Stimulated activated CD8-positive, alpha-beta memory T cell treated with anti-CD3 and anti-CD28 coated beads, Interleukin-7, amount 100 ng/mL, for 24 hours (primary cell): ENCODE data around the gene EIF2AK3.
"Not testable (repeated sequence)": the region's sequence is repeated elsewhere in the genome, so short reads cannot be mapped to it uniquely, and the experiment has no call there.

Experiments
- DNase-seq: peaks from one replicate; pipeline ENCODE4 v3.0.0-alpha.2; 2020; ENCODE audit warnings: low read depth

The EIF2AK3 gene

GRCh38 chr2:88636026-88636425 lies 8.8 kb upstream of the EIF2AK3 start:
- no peak for DNase-seq

- no peak for DNase-seq
Measured at GRCh38 chr2:88632569-88632968, 5.3 kb upstream of the EIF2AK3 start.

GRCh38 chr2:88628571-88628939 lies 1.3 kb upstream of the EIF2AK3 start:
- no peak for DNase-seq

GRCh38 chr2:88627856-88628570 lies 749 bp upstream of the EIF2AK3 start:
- DNase-seq, result peak; percentile 64

- DNase-seq, result peak; percentile 14
Measured at GRCh38 chr2:88626171-88627054, 851 bp downstream of the EIF2AK3 start.

- DNase-seq, result no peak
Measured at GRCh38 chr2:88624477-88624876, 2.8 kb downstream of the EIF2AK3 start.

GRCh38 chr2:88623831-88624465 lies 3.3 kb downstream of the EIF2AK3 start:
- DNase-seq, result not testable (repeated sequence)

- DNase-seq, result no peak
Measured at GRCh38 chr2:88622307-88622706, 5.0 kb downstream of the EIF2AK3 start.

GRCh38 chr2:88621432-88621831 lies 5.8 kb downstream of the EIF2AK3 start:
- DNase-seq, result no peak

GRCh38 chr2:88620015-88620414 lies 7.2 kb downstream of the EIF2AK3 start:
- DNase-seq, result no peak

GRCh38 chr2:88615822-88616221 lies 11.4 kb downstream of the EIF2AK3 start:
- no peak for DNase-seq

GRCh38 chr2:88614497-88615157 lies 12.6 kb downstream of the EIF2AK3 start:
- DNase-seq, result no peak

GRCh38 chr2:88613921-88614320 lies 13.3 kb downstream of the EIF2AK3 start:
- DNase-seq, result no peak

- no peak for DNase-seq
Measured at GRCh38 chr2:88608184-88608583, 19.1 kb downstream of the EIF2AK3 start.

- no peak for DNase-seq
Measured at GRCh38 chr2:88607416-88607815, 19.8 kb downstream of the EIF2AK3 start.

GRCh38 chr2:88606371-88607030 lies 20.8 kb downstream of the EIF2AK3 start:
- DNase-seq, result no peak

GRCh38 chr2:88603146-88603545 lies 24.1 kb downstream of the EIF2AK3 start:
- DNase-seq, result no peak

GRCh38 chr2:88602022-88602421 lies 25.2 kb downstream of the EIF2AK3 start:
- no peak for DNase-seq

- no peak for DNase-seq
Measured at GRCh38 chr2:88601286-88601685, 26.0 kb downstream of the EIF2AK3 start.

- DNase-seq, result no peak
Measured at GRCh38 chr2:88600038-88600465, 27.2 kb downstream of the EIF2AK3 start.

GRCh38 chr2:88599527-88599926 lies 27.7 kb downstream of the EIF2AK3 start:
- no peak for DNase-seq

GRCh38 chr2:88597168-88597567 lies 30.1 kb downstream of the EIF2AK3 start:
- DNase-seq, result no peak
